HEK293 (cell line): ENCODE results near the gene ZNF480.

Source experiments
- CTCF ChIA-PET: fragments of 350-600 bp; formaldehyde crosslinking; extraction: SDS; loops from one replicate; lab custom pipeline; 2021; ENCODE audit warnings: antibody characterized with exemption; lab: Yijun Ruan, JAX
- POLR2A ChIA-PET: fragments of 300-600 bp; formaldehyde crosslinking; extraction: SDS; loops from one replicate; lab custom pipeline; 2020; ENCODE audit warnings: antibody characterized with exemption, inconsistent platforms; lab: Yijun Ruan, JAX
- H3K27ac ChIP-seq: fragments of 200-500 bp; sonication (Bioruptor generic); 2 replicates; pipeline ENCODE4 v1.5.1; 2014; ENCODE audit warnings: low read depth, low read length, control low read depth, inconsistent platforms; ENCODE audit errors: extremely low read depth
- H3K36me3 ChIP-seq, 2 experiments: fragments of 200-500 bp in 1 of 2; sonication (Bioruptor generic) in 1 of 2; 1 replicate in 1 of 2; 2 replicates in 1 of 2; pipeline ENCODE4 v1.5.1; 2014 to 2017; ENCODE audit warnings: inconsistent platforms in 2 of 2, low read length in 2 of 2; ENCODE audit not compliant: control insufficient read depth in 2 of 2, insufficient read depth in 1 of 2
- H3K4me1 ChIP-seq: fragments of 200-500 bp; sonication (Bioruptor generic); 2 replicates; pipeline ENCODE4 v1.5.1; 2014; ENCODE audit warnings: mild to moderate bottlenecking, low read length, inconsistent platforms; ENCODE audit not compliant: control insufficient read depth, insufficient read depth
- H3K4me3 ChIP-seq: 2 replicates; pipeline ENCODE4 v1.5.1; 2011; ENCODE audit warnings: low read depth, mild to moderate bottlenecking, control low read depth, low read length, moderate library complexity
- H3K9me3 ChIP-seq: fragments of 200-500 bp; sonication (Bioruptor generic); 2 replicates; pipeline ENCODE4 v1.5.1; 2014; ENCODE audit warnings: low read depth, low read length, inconsistent platforms; ENCODE audit not compliant: control insufficient read depth, insufficient read depth
- GLIS1 ChIP-seq: fragments of 450-650 bp; formaldehyde crosslinking; IDR thresholded peaks from 2 replicates; pipeline ENCODE4 v1.5.1; 2016; ENCODE audit warnings: missing biosample characterization, missing genetic modification characterization
- KLF1 ChIP-seq: fragments of 450-650 bp; formaldehyde crosslinking; IDR thresholded peaks from 2 replicates; pipeline ENCODE4 v1.5.1; 2016; ENCODE audit warnings: missing biosample characterization, missing genetic modification characterization
- KLF10 ChIP-seq: fragments of 450-650 bp; IDR thresholded peaks from 2 replicates; pipeline ENCODE4 v1.5.1; 2018; ENCODE audit warnings: missing biosample characterization, mild to moderate bottlenecking, missing genetic modification characterization
- KLF7 ChIP-seq: fragments of 450-650 bp; formaldehyde crosslinking; IDR thresholded peaks from 2 replicates; pipeline ENCODE4 v1.5.1; 2016; ENCODE audit warnings: missing biosample characterization, missing genetic modification characterization, borderline replicate concordance
- KLF9 ChIP-seq: fragments of 450-650 bp; formaldehyde crosslinking; IDR thresholded peaks from 2 replicates; pipeline ENCODE4 v1.5.1; 2016; ENCODE audit warnings: missing biosample characterization, missing genetic modification characterization, low read depth
- PRDM1 ChIP-seq: fragments of 450-650 bp; formaldehyde crosslinking; IDR thresholded peaks from 2 replicates; pipeline ENCODE4; 2016; ENCODE audit warnings: missing biosample characterization, missing genetic modification characterization
- SALL2 ChIP-seq: fragments of 450-650 bp; formaldehyde crosslinking; IDR thresholded peaks from 2 replicates; pipeline ENCODE4 v1.5.0; 2017; ENCODE audit warnings: missing biosample characterization, mild to moderate bottlenecking, missing genetic modification characterization, borderline replicate concordance
- SCRT1 ChIP-seq: fragments of 450-650 bp; formaldehyde crosslinking; IDR thresholded peaks from 2 replicates; pipeline ENCODE4 v1.5.1; 2016; ENCODE audit warnings: missing biosample characterization, missing genetic modification characterization, borderline replicate concordance
- SP3 ChIP-seq: fragments of 450-650 bp; formaldehyde crosslinking; IDR thresholded peaks from 2 replicates; pipeline ENCODE4 v1.5.1; 2016; ENCODE audit warnings: missing biosample characterization, missing genetic modification characterization
- SP7 ChIP-seq: fragments of 450-650 bp; formaldehyde crosslinking; IDR thresholded peaks from 2 replicates; pipeline ENCODE4 v1.5.1; 2016; ENCODE audit warnings: missing biosample characterization, missing genetic modification characterization
- TCF7L2 ChIP-seq: IDR thresholded peaks from 2 replicates; pipeline ENCODE4 v1.6.1; 2011; ENCODE audit warnings: low read depth, mild to moderate bottlenecking, inconsistent platforms, low read length, moderate library complexity, borderline replicate concordance
- ZBTB20 ChIP-seq: fragments of 450-650 bp; formaldehyde crosslinking; IDR thresholded peaks from 2 replicates; pipeline ENCODE4 v1.5.1; 2016; ENCODE audit warnings: missing biosample characterization, missing genetic modification characterization
- ZNF184 ChIP-seq: fragments of 450-650 bp; IDR thresholded peaks from 2 replicates; pipeline ENCODE4 v1.5.1; 2018; ENCODE audit warnings: missing biosample characterization, mild to moderate bottlenecking, missing genetic modification characterization
- ZNF202 ChIP-seq: fragments of 450-650 bp; formaldehyde crosslinking; IDR thresholded peaks from 2 replicates; pipeline ENCODE4 v1.5.1; 2016; ENCODE audit warnings: missing biosample characterization, missing genetic modification characterization, borderline replicate concordance
- ZNF211 ChIP-seq: fragments of 450-650 bp; formaldehyde crosslinking; IDR thresholded peaks from 2 replicates; pipeline ENCODE4 v1.5.1; 2016; ENCODE audit warnings: low read depth, missing biosample characterization, missing genetic modification characterization
- ZNF248 ChIP-seq: fragments of 450-650 bp; formaldehyde crosslinking; IDR thresholded peaks from 2 replicates; pipeline ENCODE4 v1.5.1; 2017; ENCODE audit warnings: missing biosample characterization, missing genetic modification characterization
- ZNF311 ChIP-seq: fragments of 450-650 bp; formaldehyde crosslinking; IDR thresholded peaks from 2 replicates; pipeline ENCODE4 v1.5.1; 2017; ENCODE audit warnings: missing biosample characterization, missing genetic modification characterization, borderline replicate concordance
- ZNF335 ChIP-seq: fragments of 450-650 bp; formaldehyde crosslinking; conservative IDR thresholded peaks from 2 replicates; pipeline ENCODE4 v1.5.1; 2016; ENCODE audit warnings: missing biosample characterization, missing genetic modification characterization
- ZNF341 ChIP-seq: fragments of 450-650 bp; formaldehyde crosslinking; IDR thresholded peaks from 2 replicates; pipeline ENCODE4; 2016; ENCODE audit warnings: low read depth, missing biosample characterization, missing genetic modification characterization
- ZNF350 ChIP-seq: fragments of 450-650 bp; formaldehyde crosslinking; IDR thresholded peaks from 2 replicates; pipeline ENCODE4 v1.5.0; 2017; ENCODE audit warnings: missing biosample characterization, mild to moderate bottlenecking, missing genetic modification characterization
- ZNF416 ChIP-seq: fragments of 450-650 bp; formaldehyde crosslinking; IDR thresholded peaks from 2 replicates; pipeline ENCODE4 v1.5.1; 2016; ENCODE audit warnings: missing biosample characterization, missing genetic modification characterization
- ZNF423 ChIP-seq: fragments of 450-650 bp; formaldehyde crosslinking; IDR thresholded peaks from 2 replicates; pipeline ENCODE4 v1.5.1; 2016; ENCODE audit warnings: missing biosample characterization, missing genetic modification characterization
- ZNF449 ChIP-seq: fragments of 450-650 bp; formaldehyde crosslinking; IDR thresholded peaks from 2 replicates; pipeline ENCODE4 v1.5.1; 2017; ENCODE audit warnings: missing biosample characterization, mild to moderate bottlenecking, missing genetic modification characterization, moderate library complexity
- ZNF513 ChIP-seq: fragments of 450-650 bp; IDR thresholded peaks from 2 replicates; pipeline ENCODE4 v1.5.1; 2018; ENCODE audit warnings: missing biosample characterization, missing genetic modification characterization
- ZNF549 ChIP-seq: fragments of 450-650 bp; IDR thresholded peaks from 2 replicates; pipeline ENCODE4 v1.5.1; 2018; ENCODE audit warnings: missing biosample characterization, missing genetic modification characterization, mild to moderate bottlenecking, inconsistent platforms, moderate library complexity
- ZNF555 ChIP-seq: fragments of 450-650 bp; formaldehyde crosslinking; conservative IDR thresholded peaks from 2 replicates; pipeline ENCODE4 v1.5.1; 2017; ENCODE audit warnings: missing biosample characterization, mild to moderate bottlenecking, missing genetic modification characterization, inconsistent platforms
- ZNF610 ChIP-seq: fragments of 450-650 bp; formaldehyde crosslinking; IDR thresholded peaks from 2 replicates; pipeline ENCODE4 v1.5.1; 2016; ENCODE audit warnings: missing biosample characterization, missing genetic modification characterization, borderline replicate concordance
- ZNF664 ChIP-seq: fragments of 450-650 bp; formaldehyde crosslinking; IDR thresholded peaks from 2 replicates; pipeline ENCODE4 v1.5.1; 2016; ENCODE audit warnings: missing biosample characterization, missing genetic modification characterization
- ZNF777 ChIP-seq: fragments of 450-650 bp; formaldehyde crosslinking; IDR thresholded peaks from 2 replicates; pipeline ENCODE4 v1.5.1; 2017; ENCODE audit warnings: missing biosample characterization, missing genetic modification characterization, borderline replicate concordance
- ZNF837 ChIP-seq: fragments of 450-650 bp; formaldehyde crosslinking; IDR thresholded peaks from 2 replicates; pipeline ENCODE4 v1.5.1; 2016; ENCODE audit warnings: missing biosample characterization, missing genetic modification characterization
- ZNF843 ChIP-seq: fragments of 450-650 bp; formaldehyde crosslinking; IDR thresholded peaks from 2 replicates; pipeline ENCODE4 v1.5.1; 2016; ENCODE audit warnings: missing biosample characterization, missing genetic modification characterization
- ZSCAN30 ChIP-seq: fragments of 450-650 bp; IDR thresholded peaks from 2 replicates; pipeline ENCODE4 v1.5.1; 2018; ENCODE audit warnings: missing biosample characterization, mild to moderate bottlenecking, missing genetic modification characterization, moderate library complexity
- TF ChIP-seq, protein P1 (sequence below): fragments of 450-650 bp; formaldehyde crosslinking; conservative IDR thresholded peaks from 2 replicates; pipeline ENCODE4 v1.5.1; 2016; ENCODE audit warnings: low read depth, missing biosample characterization, missing genetic modification characterization

The ZNF480 gene

GRCh38 chr19:52269338-52270261 is 27.4 kb upstream of the ZNF480 start, which contains the start of gene ZNF766:
ZNF766 (plus strand) TSS chr19:52269587; CDS start chr19:52269614, 27 bp downstream.
- Histone ChIP-seq H3K4me3 (peak within 1 kb of the TSS; percentile 92), H3K36me3 (peaks cover 10 to 25% of the 10 kb centered on the region in 2 experiments; a peak in 2 of 3 replicates), H3K4me1 (no peaks in the 10 kb centered on the region), H3K27ac (peak within 1 kb of the TSS; percentile 75; the same call in 1 of the 2 replicates), H3K9me3 (no peaks in the 10 kb centered on the region; the same call in 1 of the 2 replicates)
- ChIA-PET POLR2A (no interaction called here), CTCF (no interaction called here)
- TF ChIP-seq, protein P1, sequence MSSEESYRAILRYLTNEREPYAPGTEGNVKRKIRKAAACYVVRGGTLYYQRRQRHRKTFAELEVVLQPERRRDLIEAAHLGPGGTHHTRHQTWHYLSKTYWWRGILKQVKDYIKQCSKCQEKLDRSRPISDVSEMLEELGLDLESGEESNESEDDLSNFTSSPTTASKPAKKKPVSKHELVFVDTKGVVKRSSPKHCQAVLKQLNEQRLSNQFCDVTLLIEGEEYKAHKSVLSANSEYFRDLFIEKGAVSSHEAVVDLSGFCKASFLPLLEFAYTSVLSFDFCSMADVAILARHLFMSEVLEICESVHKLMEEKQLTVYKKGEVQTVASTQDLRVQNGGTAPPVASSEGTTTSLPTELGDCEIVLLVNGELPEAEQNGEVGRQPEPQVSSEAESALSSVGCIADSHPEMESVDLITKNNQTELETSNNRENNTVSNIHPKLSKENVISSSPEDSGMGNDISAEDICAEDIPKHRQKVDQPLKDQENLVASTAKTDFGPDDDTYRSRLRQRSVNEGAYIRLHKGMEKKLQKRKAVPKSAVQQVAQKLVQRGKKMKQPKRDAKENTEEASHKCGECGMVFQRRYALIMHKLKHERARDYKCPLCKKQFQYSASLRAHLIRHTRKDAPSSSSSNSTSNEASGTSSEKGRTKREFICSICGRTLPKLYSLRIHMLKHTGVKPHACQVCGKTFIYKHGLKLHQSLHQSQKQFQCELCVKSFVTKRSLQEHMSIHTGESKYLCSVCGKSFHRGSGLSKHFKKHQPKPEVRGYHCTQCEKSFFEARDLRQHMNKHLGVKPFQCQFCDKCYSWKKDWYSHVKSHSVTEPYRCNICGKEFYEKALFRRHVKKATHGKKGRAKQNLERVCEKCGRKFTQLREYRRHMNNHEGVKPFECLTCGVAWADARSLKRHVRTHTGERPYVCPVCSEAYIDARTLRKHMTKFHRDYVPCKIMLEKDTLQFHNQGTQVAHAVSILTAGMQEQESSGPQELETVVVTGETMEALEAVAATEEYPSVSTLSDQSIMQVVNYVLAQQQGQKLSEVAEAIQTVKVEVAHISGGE (tag by site-specific recombination), result peak; percentile 21
- TF ChIP-seq ZNF416 (tag by site-specific recombination) (no peak), KLF7 (no peak), ZNF549 (tag by site-specific recombination) (no peak), TCF7L2 (no peak), ZNF335 (peak; percentile 83), GLIS1 (tag by site-specific recombination) (no peak), ZNF202 (tag by site-specific recombination) (no peak), SCRT1 (tag by site-specific recombination) (no peak), ZNF555 (tag by site-specific recombination) (no peak), KLF10 (tag by site-specific recombination) (peak; percentile 38; the same call in 1 of the 2 replicates), ZNF311 (tag by site-specific recombination) (no peak), SP7 (tag by site-specific recombination) (peak; percentile 51; the same call in 1 of the 2 replicates), ZNF350 (tag by site-specific recombination) (peak; percentile 70), SALL2 (tag by site-specific recombination) (no peak), ZBTB20 (tag by site-specific recombination) (peak; percentile 44; the same call in 1 of the 2 replicates), ZNF423 (tag by site-specific recombination) (no peak), ZNF843 (tag by site-specific recombination) (no peak), SP3 (peak; percentile 97), PRDM1 (tag by site-specific recombination) (no peak), ZNF341 (tag by site-specific recombination) (peak; percentile 54; the same call in 1 of the 2 replicates), ZNF610 (no peak; the same call in 1 of the 2 replicates), ZNF248 (tag by site-specific recombination) (no peak), KLF1 (tag by site-specific recombination) (peak; percentile 39; the same call in 1 of the 2 replicates), ZNF449 (tag by site-specific recombination) (no peak), ZNF837 (tag by site-specific recombination) (no peak), ZNF513 (tag by site-specific recombination) (no peak), ZNF211 (tag by site-specific recombination) (no peak), KLF9 (tag by site-specific recombination) (peak; percentile 61), ZNF184 (tag by site-specific recombination) (no peak), ZNF664 (peak; percentile 73), ZNF777 (tag by site-specific recombination) (no peak), ZSCAN30 (no peak)
